ENCODE data around the gene CCPG1.
"Not testable (repeated sequence)": the region's sequence is repeated elsewhere in the genome, so short reads cannot be mapped to it uniquely, and the experiment has no call there.

Gene CCPG1, protein sequence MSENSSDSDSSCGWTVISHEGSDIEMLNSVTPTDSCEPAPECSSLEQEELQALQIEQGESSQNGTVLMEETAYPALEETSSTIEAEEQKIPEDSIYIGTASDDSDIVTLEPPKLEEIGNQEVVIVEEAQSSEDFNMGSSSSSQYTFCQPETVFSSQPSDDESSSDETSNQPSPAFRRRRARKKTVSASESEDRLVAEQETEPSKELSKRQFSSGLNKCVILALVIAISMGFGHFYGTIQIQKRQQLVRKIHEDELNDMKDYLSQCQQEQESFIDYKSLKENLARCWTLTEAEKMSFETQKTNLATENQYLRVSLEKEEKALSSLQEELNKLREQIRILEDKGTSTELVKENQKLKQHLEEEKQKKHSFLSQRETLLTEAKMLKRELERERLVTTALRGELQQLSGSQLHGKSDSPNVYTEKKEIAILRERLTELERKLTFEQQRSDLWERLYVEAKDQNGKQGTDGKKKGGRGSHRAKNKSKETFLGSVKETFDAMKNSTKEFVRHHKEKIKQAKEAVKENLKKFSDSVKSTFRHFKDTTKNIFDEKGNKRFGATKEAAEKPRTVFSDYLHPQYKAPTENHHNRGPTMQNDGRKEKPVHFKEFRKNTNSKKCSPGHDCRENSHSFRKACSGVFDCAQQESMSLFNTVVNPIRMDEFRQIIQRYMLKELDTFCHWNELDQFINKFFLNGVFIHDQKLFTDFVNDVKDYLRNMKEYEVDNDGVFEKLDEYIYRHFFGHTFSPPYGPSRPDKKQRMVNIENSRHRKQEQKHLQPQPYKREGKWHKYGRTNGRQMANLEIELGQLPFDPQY

DNA sequence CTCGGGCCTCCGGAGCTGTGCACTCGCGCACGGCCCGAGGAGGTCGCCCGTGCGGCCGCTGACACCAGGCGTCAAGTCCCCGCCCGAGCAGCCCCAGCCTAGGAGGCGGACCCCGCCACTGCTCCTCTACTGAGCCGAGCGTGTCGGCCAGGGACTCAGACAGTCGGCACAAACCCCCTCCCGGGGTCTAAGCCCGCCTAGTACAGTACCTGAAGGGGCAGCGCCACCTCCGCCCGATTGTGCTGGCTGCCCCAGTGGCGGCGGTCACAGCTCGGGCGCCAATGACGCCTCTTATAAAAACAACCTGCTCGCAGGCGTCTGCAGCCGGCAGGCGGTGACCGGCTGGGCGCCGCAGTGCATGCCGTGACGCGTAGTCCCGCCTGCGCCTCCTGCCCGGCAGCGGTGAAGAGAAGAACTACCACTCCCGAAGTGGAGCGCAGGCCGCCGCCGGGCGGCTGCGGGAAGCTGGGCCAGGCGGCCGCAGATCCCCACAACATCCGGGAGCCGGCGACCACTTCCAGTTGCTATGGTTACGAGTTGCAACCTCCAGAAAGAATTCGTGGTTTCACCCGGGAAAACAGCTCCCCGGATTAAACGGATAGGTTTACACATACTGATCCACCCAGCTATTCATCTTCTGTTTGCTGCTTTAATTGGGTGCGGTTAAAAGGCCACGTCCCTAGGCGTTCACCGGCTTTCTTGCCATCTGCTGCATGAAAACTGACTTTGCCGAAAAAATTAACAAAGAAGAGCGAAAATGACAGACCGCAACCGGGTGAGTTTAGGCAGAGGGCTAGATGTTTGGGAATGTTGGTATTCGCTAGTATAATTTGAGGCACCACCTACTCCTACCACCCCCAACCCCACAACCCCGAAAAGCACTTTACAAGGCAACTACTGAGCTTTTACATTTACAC lies at the start of gene CCPG1, which contains the start of gene PIERCE2:
Gene CCPG1, minus strand, starts transcription at position 348 of the 917 bp plus-strand sequence. CDS start 18,935 bp downstream, outside the sequence.
Gene PIERCE2, plus strand, starts transcription at position 484 of the 917 bp plus-strand sequence. Its CDS starts 274 bp downstream, at position 758.
- DNase-seq, result peak; percentile 72

DNA sequence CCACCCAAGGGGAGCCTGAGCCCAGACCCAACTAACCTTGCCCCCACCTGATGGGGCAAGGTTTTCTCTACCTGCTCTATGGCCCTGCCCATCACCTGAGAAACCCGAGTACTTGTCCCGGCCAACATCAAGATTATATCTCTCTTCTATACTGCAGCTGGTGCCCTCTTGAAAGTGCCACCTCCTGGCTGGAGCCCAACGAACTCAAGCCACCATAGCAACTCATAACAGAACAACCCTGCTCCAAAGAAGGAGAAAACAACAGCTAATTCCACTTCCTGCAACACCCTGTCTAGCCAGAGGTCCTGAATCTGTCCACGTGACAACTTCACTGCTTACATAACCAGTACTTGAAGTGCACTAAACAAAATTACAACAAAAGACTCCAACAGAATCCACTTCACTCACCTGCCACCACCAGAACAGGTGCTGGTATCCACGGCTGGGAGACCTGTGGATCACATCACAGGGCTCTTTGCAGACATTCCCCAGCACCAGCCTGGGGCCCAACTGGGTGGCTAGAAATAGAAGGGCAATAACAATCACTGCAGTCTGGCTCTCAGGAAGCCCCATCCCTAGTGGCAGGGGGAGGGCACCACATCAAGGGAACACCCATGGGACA lies 49.4 kb upstream of the CCPG1 start:
- no peak for DNase-seq

DNA sequence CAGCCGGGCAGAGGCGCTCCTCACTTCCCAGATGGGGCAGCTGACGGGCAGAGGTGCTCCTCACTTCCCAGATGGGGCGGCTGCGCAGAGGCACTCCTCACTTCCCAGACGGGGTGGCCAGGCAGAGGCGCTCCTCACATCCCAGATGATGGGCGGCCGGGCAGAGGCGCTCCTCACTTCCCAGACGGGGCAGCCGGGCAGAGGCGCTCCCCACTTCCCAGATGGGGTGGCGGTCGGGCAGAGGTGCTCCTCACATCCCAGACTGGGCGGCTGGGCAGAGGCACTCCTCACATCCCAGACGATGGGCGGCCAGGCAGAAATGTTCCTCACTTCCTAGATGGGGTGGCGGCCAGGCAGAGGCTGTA lies 38.9 kb upstream of the CCPG1 start:
- not testable (repeated sequence) for DNase-seq

DNA sequence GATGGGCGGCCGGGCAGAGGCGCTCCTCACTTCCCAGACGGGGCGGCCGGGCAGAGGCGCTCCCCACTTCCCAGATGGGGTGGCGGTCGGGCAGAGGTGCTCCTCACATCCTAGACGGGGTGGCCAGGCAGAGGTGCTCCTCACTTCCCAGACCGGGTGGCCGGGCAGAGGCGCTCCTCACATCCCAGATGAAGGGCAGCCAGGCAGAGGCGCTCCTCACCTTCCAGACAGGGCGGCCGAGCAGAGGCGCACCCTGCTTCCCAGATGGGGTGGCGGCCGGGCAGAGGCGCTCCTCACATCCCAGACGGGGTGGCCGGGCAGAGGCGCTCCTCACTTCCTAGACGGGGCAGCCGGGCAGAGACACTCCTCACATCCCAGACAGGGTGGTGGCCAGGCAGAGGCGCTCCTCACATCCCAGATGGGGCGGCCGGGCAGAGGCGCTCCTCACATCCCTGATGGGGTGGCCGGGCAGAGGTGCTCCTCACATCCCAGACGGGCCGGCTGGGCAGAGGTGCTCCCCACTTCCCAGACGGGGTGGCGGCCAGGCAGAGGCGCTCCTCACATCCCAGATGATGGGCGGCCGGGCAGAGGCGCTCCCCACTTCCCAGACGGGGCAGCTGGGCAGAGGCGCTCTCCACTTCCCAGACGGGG lies 38.3 kb upstream of the CCPG1 start:
- DNase-seq, result not testable (repeated sequence)

DNA sequence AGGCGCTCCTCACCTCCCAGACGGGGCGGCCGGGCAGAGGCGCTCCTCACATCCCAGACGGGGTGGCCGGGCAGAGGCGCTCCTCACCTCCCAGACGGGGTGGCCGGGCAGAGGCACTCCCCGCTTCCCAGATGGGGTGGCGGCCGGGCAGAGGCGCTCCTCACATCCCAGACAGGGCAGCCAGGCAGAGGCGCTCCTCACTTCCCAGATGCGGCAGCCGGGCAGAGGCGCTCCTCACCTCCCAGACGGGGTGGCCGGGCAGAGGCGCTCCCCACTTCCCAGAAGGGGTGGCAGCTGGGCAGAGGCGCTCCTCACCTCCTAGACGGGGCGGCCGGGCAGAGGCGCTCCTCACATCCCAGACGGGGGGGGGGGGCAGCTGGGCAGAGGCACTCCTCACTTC lies 37.8 kb upstream of the CCPG1 start:
- DNase-seq, result not testable (repeated sequence)

DNA sequence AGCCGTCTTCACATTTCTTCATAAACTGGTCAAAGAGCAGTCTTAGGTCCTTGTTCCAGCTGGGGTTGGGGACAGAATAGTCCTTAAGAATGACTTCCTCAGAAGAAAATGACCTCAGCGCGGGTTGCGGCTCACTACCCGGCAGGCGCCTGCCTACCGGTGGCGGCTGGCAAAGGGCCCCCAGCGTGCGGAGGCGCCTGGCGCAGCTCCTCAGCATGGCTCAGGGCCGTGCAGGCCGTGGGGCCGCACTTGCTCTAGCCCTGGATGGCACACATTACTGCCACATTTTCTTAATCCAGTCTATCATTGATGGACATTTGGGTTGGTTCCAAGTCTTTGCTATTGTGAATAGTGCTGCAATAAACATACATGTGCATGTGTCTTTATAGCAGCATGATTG lies 35.0 kb upstream of the CCPG1 start:
- not testable (repeated sequence) for DNase-seq

DNA sequence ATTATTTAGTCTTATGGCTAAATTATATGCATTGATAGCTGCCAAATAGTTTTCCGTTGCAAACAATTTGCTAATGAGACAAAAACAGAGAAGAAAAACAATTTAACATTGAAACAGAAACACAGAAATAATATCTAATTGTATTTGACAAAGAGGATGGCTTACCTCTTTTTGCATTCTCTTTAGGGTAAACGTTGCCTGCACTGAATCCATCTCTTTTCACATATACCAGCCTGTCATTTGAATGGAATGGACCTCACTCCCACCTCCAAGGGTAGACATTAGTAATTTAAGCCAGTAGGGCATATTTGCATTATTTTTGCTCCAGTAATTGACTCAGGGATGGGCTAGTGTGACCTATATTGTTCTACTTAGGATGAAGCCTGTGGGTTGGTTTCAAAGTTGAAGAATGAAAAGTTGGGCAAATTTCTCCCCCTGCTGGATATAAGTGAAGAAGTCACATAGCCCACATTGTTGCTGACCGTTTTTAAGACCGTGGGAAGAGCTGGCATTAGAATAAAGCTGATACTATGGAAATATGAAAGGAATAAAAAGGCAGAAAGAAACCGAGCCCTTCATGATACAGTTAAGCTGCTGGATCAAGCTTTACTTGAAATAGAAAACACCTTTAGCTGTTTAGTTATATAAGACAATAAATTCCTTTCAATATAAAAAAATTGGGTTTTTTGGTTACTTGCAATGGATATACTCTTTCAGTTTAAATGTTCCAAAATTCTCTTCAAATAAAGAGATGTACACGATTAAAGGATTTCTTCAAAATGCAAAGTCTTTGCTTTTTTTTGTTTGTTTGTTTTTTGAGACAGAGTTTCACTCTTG lies 27.0 kb upstream of the CCPG1 start:
- no peak for DNase-seq

DNA sequence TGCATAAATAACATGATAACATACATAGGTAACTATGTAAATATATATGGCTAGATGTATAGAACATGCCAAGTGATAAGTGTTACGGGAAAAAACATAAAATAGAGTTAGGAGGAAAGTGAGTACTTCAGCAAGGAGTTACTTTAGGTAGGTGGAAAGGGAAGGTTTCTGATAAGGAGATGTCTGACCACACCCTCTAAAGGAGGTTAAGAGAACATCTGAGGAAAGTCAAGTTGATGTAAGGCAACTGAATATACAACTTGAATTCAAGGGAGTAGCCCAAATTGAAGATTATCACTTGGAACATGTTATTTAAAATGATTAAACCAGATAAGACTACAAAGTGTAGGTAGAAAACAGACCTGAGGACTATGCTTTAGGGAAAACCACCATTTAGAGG lies 13.9 kb upstream of the CCPG1 start:
- DNase-seq, result no peak

DNA sequence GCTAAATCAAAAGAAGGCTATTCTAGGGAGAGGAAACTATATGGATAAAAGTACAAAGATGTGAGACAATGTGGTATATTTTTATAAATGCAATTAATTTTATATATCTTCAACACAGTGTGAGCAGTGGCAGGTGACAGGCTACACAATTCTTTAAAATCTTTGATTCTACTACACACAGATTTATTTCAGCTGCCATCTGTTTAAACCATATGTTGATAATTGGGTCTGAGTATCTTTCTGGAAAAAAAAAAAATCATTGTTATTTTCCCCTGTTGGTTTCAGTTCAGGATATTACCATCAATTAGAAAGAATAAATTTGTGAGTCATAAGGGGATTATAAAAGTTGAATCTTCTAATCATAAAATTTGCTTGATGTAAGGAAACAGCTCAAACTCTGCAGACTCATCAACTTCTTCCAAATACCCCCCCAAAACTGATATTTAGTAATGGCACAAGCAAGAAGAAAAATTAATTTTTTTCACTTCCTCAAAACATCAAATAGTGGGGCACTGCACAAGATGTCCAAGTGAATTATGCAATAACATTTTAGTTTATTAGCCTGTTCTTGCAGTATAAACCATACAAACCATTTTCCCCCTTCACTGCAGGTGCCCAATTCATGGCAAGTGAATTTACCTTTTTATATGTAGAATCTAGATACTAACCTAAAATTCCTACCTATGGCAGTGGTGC lies 12.2 kb upstream of the CCPG1 start:
- no peak for DNase-seq

DNA sequence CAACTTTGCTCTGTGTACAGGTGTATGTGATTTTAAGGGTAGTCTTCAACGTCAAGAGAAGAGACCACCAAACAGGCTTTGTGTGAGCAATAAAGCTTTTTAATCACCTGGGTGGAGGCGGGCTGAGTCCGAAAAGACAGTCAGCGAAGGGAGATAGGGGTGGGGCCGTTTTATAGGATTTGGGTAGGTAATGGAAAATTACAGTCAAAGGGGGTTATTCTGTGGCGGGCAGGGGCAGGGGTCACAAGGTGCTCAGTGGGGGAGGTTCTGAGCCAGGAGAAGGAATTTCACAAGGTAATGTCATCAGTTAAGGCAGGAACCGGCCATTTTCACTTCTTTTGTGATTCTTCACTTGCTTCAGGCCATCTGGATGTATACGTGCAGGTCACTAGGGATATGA lies 9.5 kb upstream of the CCPG1 start:
- DNase-seq, result not testable (repeated sequence)

DNA sequence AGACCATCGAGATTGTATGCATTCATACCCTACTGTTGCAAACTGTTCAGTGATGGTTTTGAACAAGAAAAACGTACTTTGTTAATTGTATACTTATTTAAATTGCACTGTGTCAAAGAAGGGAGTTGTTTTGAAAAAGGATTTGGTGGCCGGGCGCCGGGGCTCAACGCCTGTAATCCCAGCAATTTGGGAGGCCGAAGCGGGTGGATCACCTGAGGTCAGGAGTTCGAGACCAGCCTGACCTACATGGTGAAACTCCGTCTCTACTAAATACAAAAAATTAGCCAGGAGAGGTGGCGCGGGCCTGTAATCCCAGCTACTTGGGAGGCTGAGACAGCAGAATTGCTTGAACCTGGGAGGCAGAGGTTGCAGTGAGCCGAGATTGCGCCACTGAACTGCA lies 817 bp upstream of the CCPG1 start:
- DNase-seq, result not testable (repeated sequence)

DNA sequence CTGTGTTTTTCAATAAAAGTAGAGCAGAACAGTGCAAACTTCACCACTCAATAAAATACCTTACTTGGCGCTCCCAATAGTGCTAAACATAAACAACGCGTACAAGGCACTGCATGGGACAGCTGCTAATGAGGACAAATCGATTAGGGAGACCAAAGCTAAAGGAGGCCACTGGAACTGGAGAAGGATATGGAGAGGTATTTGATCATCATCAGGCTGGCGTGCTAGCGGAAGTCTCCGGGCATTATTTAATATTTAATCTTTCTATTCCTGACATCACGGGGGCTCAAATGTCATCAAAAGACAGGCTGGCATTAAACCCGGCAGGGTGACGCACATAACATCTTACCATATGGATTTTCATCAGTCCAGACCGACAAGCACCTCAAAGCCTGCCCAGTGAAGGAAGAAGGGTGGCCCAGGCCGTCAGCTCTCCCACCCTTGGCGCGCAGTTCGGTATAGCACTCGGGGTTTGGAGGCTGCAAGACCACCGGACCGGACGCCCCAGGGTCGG lies 604 bp downstream of the CCPG1 start:
- peak; percentile 18 for DNase-seq

DNA sequence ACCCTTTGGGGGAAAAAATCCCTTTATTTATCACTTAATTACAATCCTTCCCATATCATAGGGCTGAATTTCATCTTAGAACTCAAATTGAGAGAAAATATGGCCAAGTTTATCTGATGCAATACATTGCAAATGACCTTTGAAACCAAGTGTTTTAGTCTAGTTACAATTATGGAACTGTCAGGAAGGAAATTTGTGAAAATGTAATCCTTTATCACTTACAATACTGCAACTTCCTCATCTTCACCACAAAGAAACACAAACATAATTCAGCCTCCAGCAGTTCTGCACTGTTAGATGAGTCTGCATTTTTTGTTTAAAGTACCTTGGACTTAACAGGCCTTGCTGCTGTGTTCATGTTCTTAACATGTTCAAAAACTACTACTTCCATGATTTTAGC lies 4.6 kb downstream of the CCPG1 start:
- DNase-seq, result no peak

DNA sequence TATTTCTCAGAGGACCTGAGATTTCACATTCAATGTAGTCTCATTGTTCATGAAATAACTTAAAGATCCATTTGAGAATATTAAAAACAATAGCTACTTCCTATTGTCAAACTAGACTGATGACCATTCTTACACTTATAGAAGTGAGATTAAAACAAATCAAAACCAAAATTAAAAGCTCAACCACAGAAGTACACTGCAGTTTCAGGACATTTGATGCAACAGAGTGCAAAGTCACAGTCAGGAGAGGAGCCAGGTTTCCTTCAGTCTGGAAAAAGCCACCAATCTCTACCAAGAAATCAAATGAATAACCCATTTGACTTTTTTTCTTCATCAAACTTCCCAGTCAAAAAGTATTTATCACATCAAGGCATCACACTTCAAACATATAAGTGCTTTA lies 5.5 kb downstream of the CCPG1 start:
- no peak for DNase-seq

DNA sequence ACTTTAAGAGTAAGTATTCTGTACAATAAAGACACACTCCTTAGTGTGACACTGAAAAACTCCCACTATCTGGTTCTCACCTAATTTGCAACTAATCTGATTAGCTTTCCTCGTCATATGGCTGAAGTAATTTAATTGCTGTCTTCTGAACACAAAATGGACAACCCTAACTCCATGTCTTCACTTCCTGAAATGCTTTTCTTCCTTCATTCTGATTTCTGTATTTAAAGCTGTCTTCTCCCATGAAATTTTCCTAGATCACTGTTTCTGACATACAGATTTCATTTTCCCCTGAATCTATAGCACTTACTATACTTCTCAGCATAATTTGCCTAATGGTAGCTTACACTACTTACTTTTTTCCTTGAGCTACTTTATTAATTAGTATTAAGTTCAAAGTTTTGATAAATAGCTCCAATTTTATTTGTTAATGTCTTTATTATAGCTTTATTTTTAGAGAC lies 6.3 kb downstream of the CCPG1 start:
- no peak for DNase-seq

DNA sequence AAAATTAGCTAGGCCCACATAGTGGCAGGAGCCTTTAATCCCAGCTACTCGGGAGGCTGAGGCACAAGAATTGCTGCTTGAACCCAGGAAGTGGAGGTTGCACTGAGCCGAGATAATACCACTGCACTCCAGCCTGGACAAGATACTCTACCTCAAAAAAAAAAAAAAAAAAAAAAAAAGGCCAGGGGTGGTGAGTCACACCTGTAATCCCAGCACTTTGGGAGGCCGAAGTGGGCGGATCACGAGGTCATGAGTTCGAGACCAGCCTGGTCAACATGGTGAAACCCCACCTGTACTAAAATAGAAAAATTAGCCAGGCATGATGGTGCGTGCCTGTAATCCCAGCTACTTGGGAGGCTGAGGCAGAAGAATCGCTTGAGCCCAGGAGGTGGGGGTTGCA lies 8.1 kb downstream of the CCPG1 start:
- DNase-seq, result not testable (repeated sequence)

DNA sequence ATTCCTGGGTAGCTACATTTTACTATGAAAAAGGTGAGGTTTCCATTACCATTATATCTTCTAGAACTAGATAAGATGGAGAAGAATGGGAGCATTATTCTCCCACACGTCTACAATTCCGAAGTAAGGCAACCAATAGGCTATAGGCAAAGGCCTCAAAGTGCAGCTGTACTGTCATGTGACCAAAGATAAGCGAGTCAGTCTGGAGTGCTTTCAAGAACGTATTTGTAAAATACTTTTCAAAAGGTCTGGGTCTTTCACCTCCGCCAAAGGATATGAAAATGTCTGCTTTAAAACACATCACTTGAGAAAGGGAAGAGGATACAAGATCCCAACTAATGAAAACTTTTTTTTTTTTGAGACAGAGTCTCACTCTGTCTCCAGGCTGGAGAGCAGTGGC lies 9.9 kb downstream of the CCPG1 start:
- no peak for DNase-seq

DNA sequence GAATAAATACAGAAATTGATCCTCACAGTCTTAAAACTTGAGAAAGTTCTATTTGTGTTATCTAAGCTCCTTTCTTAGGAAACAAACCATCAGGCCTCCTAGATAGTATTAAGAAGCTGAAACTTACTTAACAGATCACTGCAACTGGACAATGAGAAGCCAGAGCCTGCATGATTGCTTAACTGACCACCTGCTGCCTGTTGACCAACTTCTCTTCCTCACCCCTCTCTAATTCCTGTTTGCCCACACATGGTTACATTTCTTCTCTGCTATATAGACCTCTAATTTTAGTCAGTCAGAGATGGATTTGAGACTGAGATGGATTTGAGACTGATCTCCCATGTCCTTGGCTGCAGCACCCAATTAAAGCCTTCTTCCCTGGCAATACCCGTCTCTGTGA lies 13.5 kb downstream of the CCPG1 start:
- DNase-seq, result no peak

DNA sequence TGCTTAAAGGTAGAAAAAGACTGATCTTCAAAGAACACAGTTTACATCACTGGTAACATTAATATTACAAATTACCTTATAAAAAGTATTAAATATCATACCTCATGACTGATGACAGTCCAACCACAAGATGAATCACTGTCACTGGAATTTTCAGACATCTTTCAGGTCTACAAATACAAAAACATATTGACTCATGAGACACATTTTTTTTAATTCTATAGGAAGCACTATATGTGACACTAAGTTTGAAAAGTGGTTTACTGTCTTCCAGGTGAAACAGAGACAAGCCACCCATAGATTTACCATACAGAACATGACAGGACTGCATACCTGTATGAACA lies 18.9 kb downstream of the CCPG1 start:
- no peak for DNase-seq

DNA sequence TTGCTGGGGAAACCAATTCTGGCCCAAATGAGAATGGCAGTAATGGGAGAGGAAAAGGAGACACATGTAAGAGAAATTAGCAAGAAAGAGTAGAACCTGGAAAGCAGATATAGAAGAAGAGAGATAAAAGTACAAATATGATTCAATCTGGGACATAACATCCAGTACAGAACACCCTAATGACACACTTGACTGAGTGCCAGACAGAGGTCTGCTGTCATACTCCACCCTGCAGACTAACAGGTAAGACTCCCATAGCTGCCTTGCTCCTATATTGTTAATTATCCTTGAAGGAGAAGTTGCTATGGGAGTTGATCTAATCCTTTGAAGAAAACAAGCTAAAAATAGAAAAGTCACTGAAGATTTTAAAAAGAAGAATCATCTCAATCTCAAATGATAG lies 21.1 kb downstream of the CCPG1 start:
- no peak for DNase-seq
